RWPE2 (cell line): Measurements from ENCODE around the gene LPIN2.

ENCODE experiments used
- ATAC-seq: fragments of 200-7000 bp; cut with Tn5 transposase; 3 replicates; pipeline ENCODE4 v1.9.1; 2021; ENCODE audit warnings: low read depth
- DNase-seq: peaks from one replicate; pipeline ENCODE4 v3.0.0-alpha.2; 2020; ENCODE audit warnings: low spot score
- H3K27ac ChIP-seq: fragments of 450-650 bp; 2 replicates; pipeline ENCODE4 v1.5.1; 2017; ENCODE audit warnings: mild to moderate bottlenecking; ENCODE audit not compliant: poor library complexity, severe bottlenecking
- H3K27me3 ChIP-seq: fragments of 250-450 bp; sonication (Bioruptor Pico); 2 replicates; pipeline ENCODE4 v1.5.1; 2021; ENCODE audit warnings: mild to moderate bottlenecking, moderate library complexity; ENCODE audit not compliant: insufficient read depth, poor library complexity, severe bottlenecking
- H3K36me3 ChIP-seq: fragments of 250-450 bp; sonication (Bioruptor Pico); 2 replicates; pipeline ENCODE4 v1.5.1; 2020; ENCODE audit warnings: low read depth, mild to moderate bottlenecking, moderate library complexity
- H3K4me1 ChIP-seq: fragments of 250-450 bp; sonication (Bioruptor Pico); 2 replicates; pipeline ENCODE4 v1.5.1; 2021; ENCODE audit warnings: mild to moderate bottlenecking, moderate library complexity; ENCODE audit not compliant: insufficient read depth, poor library complexity, severe bottlenecking
- H3K4me3 ChIP-seq: fragments of 250-450 bp; sonication (Bioruptor Pico); 2 replicates; pipeline ENCODE4 v1.5.1; 2021; ENCODE audit warnings: mild to moderate bottlenecking, moderate library complexity; ENCODE audit not compliant: severe bottlenecking
- H3K9me3 ChIP-seq: fragments of 250-450 bp; sonication (Bioruptor Pico); 2 replicates; pipeline ENCODE4 v1.5.1; 2021; ENCODE audit warnings: mild to moderate bottlenecking, moderate library complexity; ENCODE audit not compliant: severe bottlenecking
- CTCF ChIP-seq: fragments of 450-650 bp; IDR thresholded peaks from one replicate; pipeline ENCODE4 v1.5.1; 2017; ENCODE audit warnings: mild to moderate bottlenecking, moderate library complexity; ENCODE audit not compliant: poor library complexity, severe bottlenecking

Gene LPIN2

GRCh38 chr18:2967357-2967756, 45.6 kb downstream of the LPIN2 start:
- Histone ChIP-seq H3K9me3 (no peaks in the 10 kb centered on the region), H3K36me3 (no peaks in the 10 kb centered on the region), H3K4me3 (no peak overlapping the region), H3K27ac (no peak overlapping the region), H3K27me3 (no peaks in the 10 kb centered on the region), H3K4me1 (no peaks in the 10 kb centered on the region)
- no peak for TF ChIP-seq CTCF
- DNase-seq (no peak), ATAC-seq (no peak)

GRCh38 chr18:2966560-2966959, 46.4 kb downstream of the LPIN2 start:
- Histone ChIP-seq H3K4me1 (no peaks in the 10 kb centered on the region), H3K4me3 (no peak overlapping the region), H3K36me3 (no peaks in the 10 kb centered on the region), H3K27me3 (no peaks in the 10 kb centered on the region), H3K27ac (no peak overlapping the region), H3K9me3 (no peaks in the 10 kb centered on the region)
- DNase-seq (no peak), ATAC-seq (no peak)
- no peak for TF ChIP-seq CTCF

DNA sequence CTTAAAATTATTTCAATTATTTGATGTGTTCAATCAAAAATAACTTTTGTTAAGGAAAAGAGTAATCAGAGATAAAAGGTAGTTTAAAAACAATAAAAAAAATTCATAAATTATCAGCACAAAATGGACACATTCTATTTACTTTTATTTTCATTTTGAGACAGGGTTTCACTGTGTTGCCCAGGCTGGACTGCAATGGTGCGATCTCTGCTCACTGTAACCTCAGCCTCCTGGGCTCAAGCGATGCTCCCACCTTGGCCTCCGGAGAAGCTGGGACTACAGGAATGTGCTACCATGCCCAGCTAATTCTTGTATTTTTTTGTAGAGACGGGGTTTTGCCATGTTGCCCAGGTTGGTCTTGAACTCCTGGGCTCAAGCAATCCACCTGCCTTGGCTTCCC, 47.1 kb downstream of the LPIN2 start:
- no peaks in the 10 kb centered on the region for H3K4me1 ChIP-seq
- TF ChIP-seq CTCF: no peak

DNA sequence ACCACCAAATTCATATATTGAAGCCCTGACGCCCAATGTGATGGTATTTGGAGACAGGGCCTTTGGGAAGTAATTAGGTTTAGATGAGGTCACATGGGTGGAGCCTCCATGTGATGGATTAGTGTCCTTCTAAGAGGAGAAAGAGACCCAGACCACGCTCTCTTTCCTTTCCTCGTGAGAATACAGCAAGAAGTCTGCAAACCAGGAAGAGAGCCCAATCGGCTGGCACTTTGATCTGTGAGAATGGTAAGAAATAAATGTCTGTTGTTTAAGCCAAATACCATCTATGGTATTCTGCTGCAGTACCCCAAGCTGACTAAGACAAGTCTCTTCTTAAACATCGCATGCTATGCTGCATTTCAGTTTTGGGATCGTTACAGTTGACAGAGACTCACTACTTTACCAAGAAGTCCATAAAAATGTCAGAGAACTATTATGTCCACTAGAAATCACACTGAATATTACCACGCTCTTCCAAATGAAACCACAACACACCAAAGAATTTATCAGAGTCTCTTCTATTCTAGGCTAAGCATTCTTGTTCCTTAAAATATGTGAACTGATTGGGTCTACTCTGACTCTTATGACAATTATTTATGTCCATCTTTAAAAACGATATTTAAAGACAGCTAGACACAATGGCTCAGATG, 48.5 kb downstream of the LPIN2 start:
- no peak for DNase-seq
- Histone ChIP-seq H3K36me3 (no peaks in the 10 kb centered on the region; the same call in 1 of the 2 replicates), H3K4me1 (no peaks in the 10 kb centered on the region), H3K27me3 (no peaks in the 10 kb centered on the region), H3K27ac (no peak overlapping the region), H3K4me3 (no peak overlapping the region), H3K9me3 (no peaks in the 10 kb centered on the region)
- no peak for ATAC-seq
- TF ChIP-seq CTCF: no peak

More for the DNA sequence above, 47.1 kb downstream of the LPIN2 start:
- H3K27me3 ChIP-seq: no peaks in the 10 kb centered on the region
- DNase-seq: no peak
- H3K4me3 ChIP-seq: no peak overlapping the region
- H3K9me3 ChIP-seq: no peaks in the 10 kb centered on the region
- no peak for ATAC-seq
- H3K27ac ChIP-seq: no peak overlapping the region
- no peaks in the 10 kb centered on the region for H3K36me3 ChIP-seq
